SK-N-SH (cell line): ENCODE results near the gene SLC12A5.

Source experiments
- EP300 ChIP-seq, 2 experiments: IDR thresholded peaks; 2 replicates each; pipeline versions ENCODE4 v1.4.0 to v1.6.1; 2012; ENCODE audit warnings: borderline replicate concordance in 1 of 2, low read depth in 1 of 2, low read length in 1 of 2
- IRF3 ChIP-seq: fragments of 150-350 bp; IDR thresholded peaks from 2 replicates; pipeline ENCODE4 v1.6.1; 2016; ENCODE audit warnings: mild to moderate bottlenecking, low read depth, low read length
- REST ChIP-seq: IDR thresholded peaks from 2 replicates; pipeline ENCODE4 v1.6.1; 2012; ENCODE audit warnings: mild to moderate bottlenecking, low read depth, low read length, moderate library complexity
- USF2 ChIP-seq: fragments of 150-350 bp; IDR thresholded peaks from 2 replicates; pipeline ENCODE4 v1.6.1; 2017; ENCODE audit warnings: antibody characterized with exemption, low read length, low read depth, borderline replicate concordance

DNA sequence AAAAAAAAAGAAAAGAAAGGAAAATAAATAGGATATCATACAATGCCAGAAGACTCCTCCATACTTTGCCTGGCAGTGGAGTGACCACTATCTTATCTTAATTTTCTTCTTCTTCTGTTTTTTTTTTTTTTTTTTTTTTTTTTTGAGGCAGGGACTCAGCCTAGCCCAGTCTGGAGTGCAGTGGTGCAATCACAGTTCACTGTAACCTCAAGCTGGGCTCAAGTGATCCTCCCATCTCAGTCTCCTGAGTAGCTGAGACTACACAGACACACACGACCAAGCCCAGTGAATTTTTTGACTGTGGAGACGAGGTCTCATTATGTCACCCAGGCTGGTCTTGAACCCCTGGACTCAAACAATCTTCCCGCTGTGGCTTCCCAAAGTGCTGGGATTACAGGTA, 37.4 kb upstream of the SLC12A5 start:
- TF ChIP-seq IRF3 (no peak), EP300 (IDR thresholded peaks at IDR 0.05; ENCODE audit: borderline replicate concordance in 1 of 2, low read depth in 1 of 2, low read length in 1 of 2) (no peak), USF2 (no peak), REST (no peak)
